Hematopoietic multipotent progenitor cell treated with erythropoietin and hydrocortisone succinate and interleukin-3 and kit ligand, for 4 days (in vitro differentiated cells): ENCODE measurements around the gene SLC26A3.
A peak's percentile ranks its signal among the peaks of the same experiment; 100 is the strongest.

Experiments used
- DNase-seq: peaks from one replicate; pipeline ENCODE4 v3.0.0-alpha.2; 2015

Gene SLC26A3

DNA sequence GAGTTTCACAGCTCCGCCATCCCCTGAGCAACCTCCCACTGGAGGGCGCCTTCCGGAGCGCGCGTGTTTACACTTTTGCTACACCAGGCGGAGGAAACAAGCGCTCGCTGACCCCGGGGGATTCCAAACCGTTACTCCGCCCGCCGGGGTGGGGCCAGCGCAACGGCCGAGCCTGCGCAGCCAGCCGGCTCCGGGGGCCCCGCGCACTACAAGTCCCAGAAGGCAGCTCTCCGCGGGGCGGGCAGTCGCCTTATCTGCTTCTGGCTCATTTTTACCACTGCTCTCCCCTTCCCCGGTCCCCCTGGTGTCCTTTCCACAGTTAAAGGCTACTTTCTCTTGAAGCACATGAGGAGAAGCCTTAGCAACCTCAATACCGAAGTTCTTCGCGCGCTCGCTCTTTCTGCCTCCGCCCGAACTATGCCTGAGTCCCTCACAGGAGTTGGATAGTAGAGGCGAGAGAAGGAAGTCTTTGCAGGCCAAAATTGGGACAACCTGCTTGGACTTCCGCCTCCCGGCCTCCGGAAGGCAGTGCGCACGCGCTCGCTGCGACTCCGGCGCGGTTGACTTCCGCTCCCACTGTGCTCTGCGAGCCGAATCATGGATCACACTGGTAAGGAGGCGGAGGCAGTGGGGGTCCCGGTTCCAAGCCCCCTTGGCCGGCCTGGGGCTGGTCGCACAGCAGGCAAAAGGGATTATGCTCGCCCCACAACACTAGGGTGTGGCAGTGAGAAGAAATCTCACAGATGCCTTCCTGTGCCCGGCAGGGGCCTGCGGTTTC is 59.3 kb downstream of the SLC26A3 start, which contains the start of gene CBLL1:
Gene CBLL1 (plus strand): TSS at position 576 of the 778 bp plus-strand sequence. CDS start 22 bp downstream, at position 598.
- DNase-seq, result peak; percentile 99

DNA sequence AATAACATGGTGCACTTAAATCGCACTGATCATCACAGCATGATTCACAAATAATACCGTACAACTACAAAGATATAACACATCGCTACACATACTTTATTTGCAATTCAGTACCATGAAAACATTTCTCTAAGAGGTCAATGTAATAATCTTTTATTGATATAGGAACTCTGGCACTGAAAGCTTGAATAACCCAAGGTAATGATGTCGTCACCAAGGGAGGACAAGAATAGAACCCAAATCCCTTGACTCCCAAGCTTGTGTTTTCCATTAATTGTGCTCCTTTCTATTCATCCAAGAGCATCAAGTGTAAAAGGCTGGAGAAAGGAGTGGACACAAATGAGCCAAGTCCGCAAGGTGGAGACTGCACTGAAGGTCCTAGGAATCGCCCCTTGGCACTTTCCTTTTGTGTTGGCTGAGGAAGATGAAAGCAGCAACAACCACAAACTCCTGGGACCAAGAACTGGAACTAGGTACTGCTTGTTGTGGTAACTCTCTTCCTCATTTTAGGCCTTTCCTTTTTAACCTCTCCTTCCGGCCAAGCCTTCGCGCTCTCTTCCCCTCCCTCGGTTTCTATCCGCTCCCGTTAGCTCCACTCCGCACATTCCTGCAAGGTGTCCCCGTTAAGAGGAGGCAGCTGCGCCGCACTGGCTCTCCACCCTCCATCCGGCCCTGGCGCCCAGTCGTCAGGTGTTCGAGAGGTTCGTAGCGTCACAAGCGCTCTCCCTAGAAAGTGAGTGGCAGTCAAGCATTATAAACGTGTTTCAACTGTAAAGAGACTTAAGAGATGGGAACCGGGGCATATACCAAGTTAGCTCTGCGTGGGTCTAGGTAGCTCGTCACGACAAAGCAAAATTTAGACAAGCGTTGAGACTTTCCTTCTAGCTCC is 60.1 kb downstream of the SLC26A3 start:
- DNase-seq, result peak; percentile 83

DNA sequence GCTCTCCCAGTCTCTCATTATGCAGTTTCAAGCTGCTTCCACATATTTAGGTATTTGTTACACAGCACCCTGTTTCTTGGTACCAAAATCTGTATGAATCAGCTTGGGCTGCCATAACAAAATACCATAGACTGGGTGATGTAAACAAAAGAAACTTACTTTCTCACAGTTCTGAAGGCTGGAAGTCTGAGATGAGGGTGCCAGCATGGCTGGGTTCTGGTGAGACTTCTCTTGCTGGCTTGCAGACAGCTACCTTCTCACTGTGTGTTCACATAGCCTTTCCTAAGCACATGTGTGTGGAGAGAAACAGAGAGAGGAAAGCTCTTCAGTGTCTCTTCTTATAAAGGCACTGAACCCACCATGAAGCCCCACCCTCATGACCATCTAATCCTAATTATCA is 74.7 kb downstream of the SLC26A3 start:
- no peak for DNase-seq

DNA sequence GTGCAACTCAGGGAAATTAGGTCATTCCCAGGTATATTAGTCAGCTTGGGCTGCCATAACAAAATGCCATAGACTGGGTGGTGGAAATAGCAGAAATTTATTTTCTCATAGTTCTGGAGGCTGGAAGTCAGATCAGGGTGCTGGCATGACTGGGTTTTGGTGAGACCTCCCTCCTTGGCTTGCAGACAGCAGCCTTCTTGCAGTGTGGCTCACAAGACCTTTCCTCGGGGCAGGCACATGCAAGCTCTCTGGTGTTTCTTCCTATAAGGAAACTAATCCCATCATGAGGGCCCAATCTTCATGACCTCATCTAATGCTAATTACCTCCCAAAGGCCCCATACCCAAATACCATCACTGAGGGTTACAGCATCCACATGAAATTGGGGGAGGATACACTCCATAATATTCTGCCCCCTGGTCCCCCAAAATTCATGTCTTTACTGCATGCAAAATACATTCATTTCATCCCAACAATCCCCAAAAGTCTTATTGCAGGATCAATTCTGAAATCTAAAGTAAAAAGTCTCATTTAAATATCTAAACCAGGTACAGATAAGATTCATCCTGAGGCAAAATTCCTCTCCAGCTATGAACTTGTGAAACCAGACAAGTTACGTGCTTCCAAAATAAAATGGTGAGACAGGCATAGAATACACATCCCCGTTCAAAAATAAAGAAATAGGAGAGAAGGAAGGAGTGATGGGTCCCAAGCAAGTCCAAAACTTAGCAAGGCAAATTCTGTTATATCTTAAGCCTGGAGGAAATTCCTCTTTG is 76.5 kb downstream of the SLC26A3 start:
- no peak for DNase-seq

DNA sequence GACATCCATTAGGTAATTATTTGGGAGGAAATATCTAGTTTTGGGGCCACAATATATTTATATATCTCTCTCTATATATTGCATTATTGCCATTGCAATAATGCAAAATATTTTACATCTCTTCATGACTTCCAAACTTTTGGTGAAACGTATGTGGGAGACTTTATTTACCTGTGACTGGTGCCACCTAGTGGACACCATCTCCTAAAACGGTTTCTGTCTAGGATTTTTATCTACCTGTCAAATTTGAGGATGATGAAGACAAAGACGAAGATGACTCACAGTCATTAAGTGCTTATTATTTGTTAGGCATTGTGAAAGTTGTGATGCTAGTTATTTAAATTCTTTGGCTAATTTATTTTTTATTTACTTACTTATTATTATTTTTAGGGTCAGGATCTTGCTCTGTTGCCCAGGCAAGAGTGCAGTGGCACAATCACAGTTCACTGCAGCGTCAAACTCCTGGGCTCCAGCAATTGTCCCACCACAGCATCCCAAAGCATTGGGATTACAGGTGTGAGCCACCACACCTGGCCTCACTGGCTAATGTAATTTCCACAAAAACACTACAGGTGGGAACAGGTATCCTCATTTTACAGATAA is 77.8 kb downstream of the SLC26A3 start:
- DNase-seq, result peak; percentile 71

DNA sequence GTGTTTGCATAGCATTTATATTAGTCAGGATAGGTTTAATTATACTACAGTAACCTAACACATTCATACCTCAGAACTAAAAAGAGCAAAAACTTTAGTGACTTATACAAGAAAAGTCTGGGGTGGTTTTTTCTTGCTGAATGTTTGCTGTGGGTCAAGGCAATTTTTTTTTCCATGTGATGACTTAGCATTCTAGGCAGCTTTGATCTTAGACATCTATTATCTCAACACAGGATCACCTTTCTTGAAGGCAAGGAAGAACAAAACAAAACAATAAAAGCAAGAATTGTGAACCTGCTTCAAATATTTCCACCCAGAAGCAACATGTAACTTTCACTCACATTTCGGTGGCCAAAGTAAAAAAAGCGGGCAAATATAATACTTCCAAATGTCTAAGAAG is 79.8 kb downstream of the SLC26A3 start:
- no peak for DNase-seq

DNA sequence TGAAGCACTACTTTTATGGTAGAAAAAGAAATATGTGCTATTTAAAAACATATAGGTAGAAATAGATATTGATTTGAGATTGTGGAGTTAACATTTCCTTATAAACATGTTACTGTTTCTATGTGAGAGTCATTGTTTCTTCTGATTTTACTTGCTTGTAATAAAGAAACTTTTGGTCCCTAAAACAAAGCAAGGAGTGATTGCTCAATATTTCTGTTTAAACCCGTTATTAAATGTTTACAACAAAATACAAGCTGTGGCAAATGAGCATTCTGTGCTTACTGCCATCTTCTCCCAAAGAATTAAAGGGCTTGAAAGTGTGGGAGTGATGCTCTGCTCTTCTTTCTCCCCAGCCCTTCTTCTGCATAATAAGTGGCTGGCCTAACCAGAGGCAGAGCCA is 81.7 kb downstream of the SLC26A3 start:
- no peak for DNase-seq

DNA sequence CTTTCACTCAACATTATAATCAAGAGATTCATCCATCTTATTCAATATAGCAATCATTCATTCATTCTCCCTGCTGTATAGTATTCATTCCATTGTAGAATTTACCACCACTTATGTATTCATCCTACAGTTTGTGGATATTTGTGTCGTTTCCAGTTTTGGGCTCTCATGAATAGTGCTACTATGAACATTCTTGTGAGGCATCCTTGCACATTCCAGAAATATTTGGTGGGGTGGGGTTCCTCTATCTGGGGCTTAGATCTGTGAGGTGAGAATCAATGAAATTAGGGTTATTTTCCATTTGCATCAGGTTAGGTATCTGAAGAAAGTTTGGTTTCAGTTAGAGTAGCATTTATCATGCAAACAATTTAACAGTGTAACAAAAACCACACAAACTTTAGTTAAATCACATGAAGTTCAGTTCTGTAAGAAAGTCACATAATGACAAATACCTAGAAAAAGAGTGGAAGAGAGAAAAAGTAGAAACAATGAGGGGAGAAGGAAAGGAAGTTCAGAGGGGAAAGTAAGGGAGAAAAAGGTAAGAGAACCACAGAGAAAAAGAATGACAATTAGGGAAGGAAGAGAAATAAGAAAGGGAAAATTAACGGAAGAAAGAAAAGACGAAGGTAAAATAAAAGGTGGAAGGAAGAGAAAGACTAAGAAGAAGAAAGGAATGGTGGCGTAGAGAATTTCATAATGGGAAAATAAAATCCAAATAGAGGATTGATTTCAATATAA is 84.4 kb downstream of the SLC26A3 start:
- no peak for DNase-seq

DNA sequence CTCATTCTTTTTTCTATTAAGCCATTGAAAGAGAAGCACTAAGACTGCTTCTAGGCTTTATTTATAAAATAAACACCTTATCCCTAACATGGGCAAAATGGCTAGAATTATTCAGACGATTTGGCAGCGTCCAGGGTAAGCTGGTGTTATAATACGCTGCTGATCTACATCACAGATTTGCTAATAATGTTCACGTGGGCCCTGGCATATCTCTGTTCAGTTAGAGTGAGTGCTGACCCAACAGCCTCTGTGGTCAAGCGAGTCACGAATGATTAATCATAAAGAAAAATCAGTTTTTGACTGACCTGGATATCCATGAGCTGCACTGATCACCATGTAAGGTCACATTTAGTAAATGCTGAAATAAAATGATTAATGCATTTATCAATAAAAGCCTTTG is 87.5 kb downstream of the SLC26A3 start:
- DNase-seq, result peak; percentile 18
